Stimulated activated CD4-positive, alpha-beta T cell treated with anti-CD3 and anti-CD28 coated beads, TNF-alpha, amount 100 ng/mL, for 24 hours (primary cell): ENCODE results near the gene MAML2.

ENCODE experiments used
- DNase-seq, 3 experiments: peaks; one replicate each; pipeline ENCODE4 v3.0.0-alpha.2; 2020; ENCODE audit warnings: low read depth in 3 of 3

Gene MAML2

GRCh38 chr11:95975343-95975742 is 367.7 kb downstream of the MAML2 start:
- no peak for DNase-seq

- no peak for DNase-seq
Observed at GRCh38 chr11:95972060-95972459, 370.9 kb downstream of the MAML2 start.

- no peak for DNase-seq
Observed at GRCh38 chr11:95968585-95968984, 374.4 kb downstream of the MAML2 start.

DNA sequence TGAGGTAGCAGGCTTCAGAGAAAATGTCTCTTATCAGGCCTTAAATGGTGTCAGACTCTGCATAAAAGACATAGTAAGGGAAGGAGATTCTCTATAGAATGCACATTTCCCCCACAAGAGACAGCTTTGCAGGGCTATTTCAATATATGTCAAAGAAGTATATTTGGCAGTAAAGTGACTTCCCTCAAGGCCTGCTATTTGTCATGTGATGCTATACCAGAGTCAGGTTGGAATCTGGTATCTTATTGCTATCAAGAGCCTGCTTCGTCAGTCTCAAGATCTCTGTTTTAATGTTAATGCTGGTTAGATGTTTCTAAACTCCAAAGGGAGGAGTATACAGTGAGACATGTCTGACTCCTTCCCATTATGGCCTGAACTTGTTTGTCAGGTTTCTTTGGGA is 378.7 kb downstream of the MAML2 start:
- no peak for DNase-seq

DNA sequence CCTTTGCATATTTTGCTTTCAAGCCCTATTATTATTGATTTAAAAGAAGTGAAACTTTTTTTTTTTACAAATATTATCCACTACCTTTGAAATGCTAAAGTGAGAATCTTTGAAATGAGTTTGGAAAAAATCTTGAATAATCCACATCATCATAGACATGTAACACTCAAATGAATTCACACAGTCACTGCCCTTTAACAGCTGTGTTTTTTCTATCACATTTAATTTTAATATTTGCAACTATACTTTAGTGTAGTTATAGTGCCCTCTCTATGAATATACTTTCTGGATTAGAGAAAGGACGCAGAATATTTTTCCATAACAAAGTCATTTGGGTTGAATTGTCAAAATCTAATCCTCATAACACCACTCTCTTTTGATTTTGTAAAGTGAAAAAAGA is 381.2 kb downstream of the MAML2 start:
- no peak for DNase-seq

- DNase-seq: no peak
Observed at GRCh38 chr11:95950905-95951304, 392.1 kb downstream of the MAML2 start.

- DNase-seq: no peak
Observed at GRCh38 chr11:95948637-95949036, 394.4 kb downstream of the MAML2 start.

- no peak for DNase-seq
Observed at GRCh38 chr11:95944623-95945022, 398.4 kb downstream of the MAML2 start.

DNA sequence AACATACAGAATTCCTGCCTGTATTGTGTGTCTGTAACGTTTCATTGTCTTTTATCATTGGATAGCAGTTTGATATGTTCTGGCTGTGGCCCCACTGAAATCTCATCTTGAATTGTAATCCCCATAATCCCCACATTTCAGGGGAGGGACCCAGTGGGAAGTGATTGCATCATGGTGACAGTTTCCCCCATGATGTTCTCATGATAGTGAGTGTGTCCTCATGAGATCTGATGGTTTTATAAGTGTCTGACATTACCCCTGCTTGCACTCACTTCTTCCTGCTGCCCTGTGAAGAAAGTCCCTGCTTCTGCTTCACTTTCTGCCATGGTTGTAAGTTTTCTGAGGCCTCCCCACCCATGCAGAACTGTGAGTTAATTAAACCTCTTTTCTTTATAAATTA is 399.4 kb downstream of the MAML2 start:
- no peak for DNase-seq

DNA sequence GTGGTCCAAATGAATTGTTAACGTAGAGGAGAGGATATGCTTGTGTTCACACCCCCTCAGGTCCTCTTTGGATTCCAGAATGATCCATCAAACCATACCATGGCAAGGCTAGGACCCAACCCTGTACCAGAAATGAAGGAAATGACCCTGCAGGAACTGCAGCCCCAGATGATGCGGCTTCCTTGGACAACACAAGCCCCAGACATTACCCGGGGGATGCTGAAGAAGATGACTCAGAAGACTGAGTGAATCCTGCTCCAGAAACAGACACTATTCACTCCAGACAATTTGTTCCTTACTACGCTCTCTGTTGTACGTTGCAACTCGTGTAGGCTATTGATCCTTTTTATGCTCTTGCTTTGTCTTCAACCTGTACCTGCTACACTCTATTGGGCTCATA is 403.9 kb downstream of the MAML2 start:
- no peak for DNase-seq

GRCh38 chr11:95937358-95937757 is 405.6 kb downstream of the MAML2 start:
- DNase-seq: no peak

DNA sequence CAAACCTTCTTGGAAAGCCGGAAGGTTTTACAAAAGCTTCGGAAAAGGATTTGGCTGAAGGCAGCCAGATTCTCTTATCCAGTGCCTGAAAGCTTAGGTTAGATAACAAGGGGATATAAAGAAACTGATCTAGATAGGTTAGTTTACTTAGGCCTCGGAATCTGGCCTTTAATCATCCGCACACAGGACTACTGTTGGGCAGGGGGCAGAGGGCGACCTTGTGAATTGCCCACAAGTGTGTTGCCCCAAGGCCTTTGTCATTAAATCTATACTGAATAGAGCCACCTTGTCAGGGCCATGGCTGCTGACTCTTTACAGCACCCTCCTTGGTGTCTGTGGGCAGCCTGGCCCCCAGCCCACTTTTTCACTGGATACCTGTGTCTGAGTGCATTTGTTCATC is 409.4 kb downstream of the MAML2 start:
- DNase-seq: no peak

GRCh38 chr11:95931916-95932315 is 411.1 kb downstream of the MAML2 start:
- no peak for DNase-seq

DNA sequence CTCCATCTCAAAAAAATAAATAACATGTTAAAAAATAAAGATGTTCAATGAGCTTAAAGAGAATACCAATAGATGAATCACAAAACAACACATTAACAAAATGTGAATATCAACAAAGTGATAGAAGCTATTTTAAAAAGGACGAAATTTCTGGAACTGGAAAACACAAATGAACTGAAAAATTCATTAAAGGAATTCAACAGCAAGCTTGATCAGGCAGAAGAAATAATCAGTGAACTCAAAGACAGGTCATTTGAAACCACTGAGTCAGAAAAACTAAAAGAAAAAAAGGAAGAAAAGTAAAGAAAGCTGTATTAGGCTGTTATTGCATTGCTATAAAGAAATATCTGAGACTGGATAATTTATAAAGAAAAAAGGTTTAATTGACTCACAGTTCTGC is 412.0 kb downstream of the MAML2 start:
- no peak for DNase-seq

GRCh38 chr11:95926726-95927125 is 416.3 kb downstream of the MAML2 start:
- DNase-seq: no peak
